Lower leg skin (tissue), 3 donors: ENCODE measurements around the gene ATP13A3.

Source experiments
- CTCF ChIP-seq, 3 donors: fragments of 450-650 bp; IDR thresholded peaks; one replicate each; pipeline ENCODE4 v1.5.1; 2016; ENCODE audit warnings: antibody characterized with exemption in 3 of 3, mild to moderate bottlenecking in 3 of 3, moderate library complexity in 2 of 3
- POLR2A ChIP-seq, 2 donors: fragments of 450-650 bp; IDR thresholded peaks; one replicate each; pipeline ENCODE4 v1.6.1; 2016 to 2017; ENCODE audit warnings: antibody characterized with exemption in 2 of 2, mild to moderate bottlenecking in 1 of 2, moderate library complexity in 1 of 2

- TF ChIP-seq CTCF (IDR thresholded peaks at IDR 0.05) (no peak), POLR2A (IDR thresholded peaks at IDR 0.05) (no peak)
Measured at GRCh38 chr3:194401346-194401745, 85.5 kb downstream of the ATP13A3 start.
